Upper lobe of left lung (tissue), 6 donors: ENCODE results near the gene RASSF3. TPM values are rescaled to one million over a fixed set of nuclear protein-coding genes. Genes with fewer than 3 reads are reported as not detected.
"Not testable (repeated sequence)": the region's sequence is repeated elsewhere in the genome, so short reads cannot be mapped to it uniquely, and the experiment has no call there.

ENCODE experiments used
- ATAC-seq, 2 donors: fragments of 200-7000 bp; cut with Tn5 transposase; one replicate each; pipeline ENCODE4 v1.9.1; 2022; ENCODE audit warnings: mild to moderate bottlenecking in 2 of 2, moderate library complexity in 2 of 2; ENCODE audit not compliant: low FRiP score in 2 of 2
- DNase-seq, 2 donors: peaks; one replicate each; pipeline ENCODE4 v3.0.0-alpha.2; 2019 to 2020
- H3K27ac ChIP-seq, 4 donors: fragments of 200-600 bp; sonication (generic); one replicate each; pipeline ENCODE4 v1.5.1; 2016 to 2019
- H3K27me3 ChIP-seq, 4 donors: fragments of 200-600 bp; sonication (generic); one replicate each; pipeline ENCODE4 v1.5.1; 2017 to 2019
- H3K36me3 ChIP-seq, 4 donors: fragments of 200-600 bp; sonication (generic); one replicate each; pipeline ENCODE4 v1.5.1; 2016 to 2019
- H3K4me1 ChIP-seq, 4 donors: fragments of 200-600 bp; sonication (generic); one replicate each; pipeline ENCODE4 v1.5.1; 2018 to 2019
- H3K4me3 ChIP-seq, 4 donors: fragments of 200-600 bp; sonication (generic); one replicate each; pipeline ENCODE4 v1.5.1; 2017 to 2019; ENCODE audit warnings: mild to moderate bottlenecking in 2 of 4, moderate library complexity in 1 of 4
- H3K9me3 ChIP-seq, 4 donors: fragments of 200-600 bp; sonication (generic); one replicate each; pipeline ENCODE4 v1.5.1; 2018 to 2019
- EP300 ChIP-seq, 4 donors: sonication (generic); formaldehyde crosslinking; IDR thresholded peaks; one replicate each; pipeline ENCODE4 v1.5.1; 2017; ENCODE audit warnings: antibody characterized with exemption in 4 of 4, control low read depth in 2 of 4
- POLR2A ChIP-seq, 4 donors: fragments of 450-650 bp; IDR thresholded peaks; one replicate each; pipeline ENCODE4 v1.5.1; 2016 to 2017; ENCODE audit warnings: antibody characterized with exemption in 4 of 4, mild to moderate bottlenecking in 2 of 4
- POLR2AphosphoS5 ChIP-seq, 2 donors: sonication (generic); formaldehyde crosslinking; IDR thresholded peaks; one replicate each; pipeline ENCODE4 v1.5.1; 2017; ENCODE audit warnings: antibody characterized with exemption in 2 of 2
- WGBS, 2 donors: methylation state at CpG; one replicate each; pipeline ENCODE4 v1.1.5; 2017 to 2018; 5-methylcytosine and 5-hydroxymethylcytosine counted together
- total RNA-seq, 6 donors: library from RNA; depleted of rRNA in 4 of 6; stranded (reverse); fragments of >200 nt in 4 of 6; gene quantifications; one replicate each; pipeline versions ENCODE4 v1.1.0 to v1.2.1, GENCODE V29; 2016 to 2021
- TF ChIP-seq, protein P1 (sequence below), 6 experiments: fragments of 450-650 bp in 4 of 6; fragments of 200-600 bp in 2 of 6; sonication (generic) in 2 of 6; IDR thresholded peaks; one replicate each; pipeline ENCODE4 v1.5.1; 2016 to 2019; ENCODE audit warnings: antibody characterized with exemption in 6 of 6
- donor health status: DM: no; HTN: no; CAD: no; lungs with moderate emphysema.
- donor health status: DM: no; HTN: yes; CAD: no; lungs with severe emphysema.

RASSF3 gene
- total RNA-seq, 6 donors from 2014 or later = 25.0 to 104 (median 46.0) TPM

DNA sequence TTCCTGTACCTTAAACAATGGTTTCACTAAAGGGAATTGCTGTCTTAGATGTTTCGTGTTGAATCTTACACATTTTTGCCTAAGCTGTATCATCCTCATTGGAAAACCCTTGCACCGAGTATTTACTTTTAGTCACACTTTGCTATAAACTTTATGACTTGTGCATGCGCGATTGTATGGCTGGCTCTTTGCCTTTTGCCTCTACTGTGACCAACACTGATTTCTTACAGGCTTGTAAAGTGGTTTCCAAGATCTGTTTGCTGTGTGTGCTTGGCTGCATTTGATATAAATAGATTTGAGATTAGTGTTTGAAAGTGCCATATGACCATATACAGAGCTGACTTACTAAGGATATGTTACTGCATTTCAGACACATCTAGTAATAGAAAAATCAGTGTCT is 40.5 kb downstream of the RASSF3 start:
- H3K4me3 ChIP-seq = no peak overlapping the region
- H3K4me1 ChIP-seq = peaks cover 0 to 18% (median 7%) of the 10 kb centered on the region in 4 donors
- WGBS, 2 donors = 54 to 64% methylated on average over 4 of the region's 4 CpGs
- no peak for ATAC-seq
- no peak for DNase-seq
- H3K27me3 ChIP-seq = no peaks in the 10 kb centered on the region
- no peaks in the 10 kb centered on the region for H3K36me3 ChIP-seq
- H3K27ac ChIP-seq = no peak overlapping the region
- no peaks in the 10 kb centered on the region for H3K9me3 ChIP-seq
- no peak for TF ChIP-seq POLR2AphosphoS5 (IDR thresholded peaks at IDR 0.05)
- TF ChIP-seq EP300 (IDR thresholded peaks at IDR 0.05) = no peak
- TF ChIP-seq, protein P1, sequence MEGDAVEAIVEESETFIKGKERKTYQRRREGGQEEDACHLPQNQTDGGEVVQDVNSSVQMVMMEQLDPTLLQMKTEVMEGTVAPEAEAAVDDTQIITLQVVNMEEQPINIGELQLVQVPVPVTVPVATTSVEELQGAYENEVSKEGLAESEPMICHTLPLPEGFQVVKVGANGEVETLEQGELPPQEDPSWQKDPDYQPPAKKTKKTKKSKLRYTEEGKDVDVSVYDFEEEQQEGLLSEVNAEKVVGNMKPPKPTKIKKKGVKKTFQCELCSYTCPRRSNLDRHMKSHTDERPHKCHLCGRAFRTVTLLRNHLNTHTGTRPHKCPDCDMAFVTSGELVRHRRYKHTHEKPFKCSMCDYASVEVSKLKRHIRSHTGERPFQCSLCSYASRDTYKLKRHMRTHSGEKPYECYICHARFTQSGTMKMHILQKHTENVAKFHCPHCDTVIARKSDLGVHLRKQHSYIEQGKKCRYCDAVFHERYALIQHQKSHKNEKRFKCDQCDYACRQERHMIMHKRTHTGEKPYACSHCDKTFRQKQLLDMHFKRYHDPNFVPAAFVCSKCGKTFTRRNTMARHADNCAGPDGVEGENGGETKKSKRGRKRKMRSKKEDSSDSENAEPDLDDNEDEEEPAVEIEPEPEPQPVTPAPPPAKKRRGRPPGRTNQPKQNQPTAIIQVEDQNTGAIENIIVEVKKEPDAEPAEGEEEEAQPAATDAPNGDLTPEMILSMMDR (IDR thresholded peaks at IDR 0.05) = no peak
- TF ChIP-seq POLR2A (IDR thresholded peaks at IDR 0.05) = no peak

DNA sequence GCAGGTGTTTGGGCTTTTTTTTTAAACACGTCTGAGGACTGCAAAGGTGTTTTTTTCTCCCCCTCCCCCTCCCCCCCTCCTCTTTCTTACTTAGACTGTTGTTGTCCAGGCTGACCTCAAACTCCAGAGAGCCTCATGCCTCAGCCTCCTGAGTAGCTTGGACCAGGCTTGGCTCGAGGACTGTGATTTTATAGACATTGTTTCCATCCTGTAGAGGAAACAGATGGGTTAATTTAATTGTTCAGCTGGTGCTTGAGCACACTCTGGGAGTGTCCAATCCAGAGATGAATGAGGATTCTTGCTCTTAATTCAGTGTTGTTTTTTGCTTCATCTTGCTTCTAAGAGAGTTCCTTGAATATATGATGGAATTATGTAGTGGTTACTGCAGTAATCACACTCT is 42.1 kb downstream of the RASSF3 start:
- H3K27ac ChIP-seq = no peak overlapping the region
- H3K9me3 ChIP-seq = no peaks in the 10 kb centered on the region
- H3K36me3 ChIP-seq = no peaks in the 10 kb centered on the region
- no peak overlapping the region for H3K4me3 ChIP-seq
- ATAC-seq (no peak), DNase-seq (no peak)
- H3K4me1 ChIP-seq = peaks cover 8 to 28% (median 15%) of the 10 kb centered on the region in 4 donors
- WGBS, 2 donors = 67 to 70% methylated on average over 2 of the region's 2 CpGs
- no peaks in the 10 kb centered on the region for H3K27me3 ChIP-seq
- TF ChIP-seq POLR2AphosphoS5 (IDR thresholded peaks at IDR 0.05) (no peak), EP300 (IDR thresholded peaks at IDR 0.05) (no peak), POLR2A (IDR thresholded peaks at IDR 0.05) (no peak)
- TF ChIP-seq, protein P1 (IDR thresholded peaks at IDR 0.05) = no peak

DNA sequence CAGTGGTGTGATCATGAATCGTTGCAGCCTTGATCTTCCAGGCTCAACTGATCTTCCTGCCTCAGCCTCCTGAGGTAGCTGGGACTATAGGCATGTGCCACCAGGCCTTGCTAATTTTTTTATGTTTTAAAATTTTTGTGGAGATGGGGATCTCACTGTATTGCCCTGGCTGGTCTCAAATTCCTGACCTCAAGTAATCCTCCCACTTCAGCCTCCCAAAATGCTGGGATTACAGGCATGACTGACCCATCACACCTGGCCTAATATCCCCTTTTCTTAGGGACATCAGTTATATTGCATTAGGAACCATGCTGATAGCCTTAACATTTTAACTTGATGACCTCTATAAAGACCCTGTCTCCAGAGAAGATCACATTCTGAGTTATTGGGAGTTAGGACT is 42.8 kb downstream of the RASSF3 start:
- no peak overlapping the region for H3K4me3 ChIP-seq
- 95 to 100% methylated on average over 1 of the region's 1 CpG for WGBS, 2 donors
- TF ChIP-seq, protein P1 (IDR thresholded peaks at IDR 0.05) = no peak
- TF ChIP-seq EP300 (IDR thresholded peaks at IDR 0.05) (no peak), POLR2A (IDR thresholded peaks at IDR 0.05) (no peak), POLR2AphosphoS5 (IDR thresholded peaks at IDR 0.05) (no peak)
- ATAC-seq (no peak), DNase-seq (no peak)
- no peaks in the 10 kb centered on the region for H3K9me3 ChIP-seq
- H3K36me3 ChIP-seq = no peaks in the 10 kb centered on the region
- H3K4me1 ChIP-seq = peaks cover 8 to 28% (median 15%) of the 10 kb centered on the region in 4 donors
- no peak overlapping the region for H3K27ac ChIP-seq
- H3K27me3 ChIP-seq = no peaks in the 10 kb centered on the region

DNA sequence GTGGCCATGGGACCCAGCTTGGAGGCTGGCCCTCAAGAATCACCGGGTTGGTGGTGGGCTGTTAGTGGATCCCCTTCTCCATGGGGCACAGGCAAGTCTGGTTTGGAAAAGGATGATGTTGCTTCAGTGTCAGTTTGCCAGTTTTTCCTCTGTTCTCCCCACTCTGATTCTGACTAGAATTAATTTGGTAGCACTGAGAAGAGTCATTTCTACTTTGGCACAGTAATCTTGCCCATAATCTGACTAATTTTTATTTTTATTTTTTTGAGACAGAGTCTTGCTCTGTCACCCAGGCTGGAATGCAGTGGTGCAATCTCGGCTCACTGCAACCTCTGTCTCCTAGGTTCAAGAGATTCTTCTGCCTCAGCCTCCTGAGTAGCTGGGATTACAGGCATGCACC is 43.6 kb downstream of the RASSF3 start:
- ATAC-seq, H3K36me3 ChIP-seq, DNase-seq, H3K27ac ChIP-seq, H3K9me3 ChIP-seq, H3K27me3 ChIP-seq, H3K4me3 ChIP-seq: not testable (repeated sequence)
- peaks cover 14 to 28% (median 22%) of the 10 kb centered on the region in 4 donors for H3K4me1 ChIP-seq
- 79 to 88% methylated on average over 1 to 2 of the region's 2 CpGs for WGBS, 2 donors

DNA sequence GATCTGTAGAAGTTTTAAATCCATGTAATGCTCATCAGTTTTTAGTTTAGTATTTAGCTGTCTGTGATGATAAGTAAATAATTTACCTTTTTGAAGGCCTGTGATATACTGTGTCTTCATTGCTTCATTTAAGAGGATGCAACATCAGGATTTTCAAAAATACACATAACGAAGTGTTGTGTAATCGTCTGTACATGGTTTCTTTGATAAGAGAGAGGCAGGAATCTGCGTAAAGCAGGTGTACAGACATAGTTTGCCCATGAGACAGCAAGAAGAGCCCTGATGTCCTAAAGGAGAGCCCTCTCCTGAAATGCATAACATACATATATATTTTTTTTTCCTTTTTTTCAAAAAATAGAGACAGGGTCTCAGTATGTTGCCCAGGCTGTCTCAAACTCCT is 44.8 kb downstream of the RASSF3 start:
- DNase-seq = no peak
- Histone ChIP-seq H3K4me1 (peaks cover 15 to 34% (median 25%) of the 10 kb centered on the region in 4 donors), H3K36me3 (no peaks in the 10 kb centered on the region), H3K27ac (no peak overlapping the region), H3K27me3 (no peaks in the 10 kb centered on the region), H3K9me3 (no peaks in the 10 kb centered on the region), H3K4me3 (no peak overlapping the region)
- no peak for TF ChIP-seq EP300 (IDR thresholded peaks at IDR 0.05)
- TF ChIP-seq, protein P1 (IDR thresholded peaks at IDR 0.05) = no peak
- TF ChIP-seq POLR2AphosphoS5 (IDR thresholded peaks at IDR 0.05) = no peak
- TF ChIP-seq POLR2A (IDR thresholded peaks at IDR 0.05) = no peak
- no peak for ATAC-seq
- 63 to 71% methylated on average over 3 of the region's 3 CpGs for WGBS, 2 donors
